ENCODE data around the gene GNA12.

The GNA12 gene

GRCh38 chr7:2826771-2827170, 17.3 kb downstream of the GNA12 start:
- Histone ChIP-seq H3K36me3 (ENCODE audit: control insufficient read depth, insufficient read depth, low read length) (no peaks in the 10 kb centered on the region), H3K27ac (ENCODE audit: low read depth, low read length) (no peak overlapping the region), H3K4me1 (ENCODE audit: control insufficient read depth, insufficient read depth, low read length) (no peaks in the 10 kb centered on the region), H3K27me3 (ENCODE audit: control insufficient read depth, insufficient read depth, low read length) (no peaks in the 10 kb centered on the region), H3K4me3 (ENCODE audit: low read length) (no peak overlapping the region), H3K9ac (ENCODE audit: low read length) (no peak overlapping the region)

DNA sequence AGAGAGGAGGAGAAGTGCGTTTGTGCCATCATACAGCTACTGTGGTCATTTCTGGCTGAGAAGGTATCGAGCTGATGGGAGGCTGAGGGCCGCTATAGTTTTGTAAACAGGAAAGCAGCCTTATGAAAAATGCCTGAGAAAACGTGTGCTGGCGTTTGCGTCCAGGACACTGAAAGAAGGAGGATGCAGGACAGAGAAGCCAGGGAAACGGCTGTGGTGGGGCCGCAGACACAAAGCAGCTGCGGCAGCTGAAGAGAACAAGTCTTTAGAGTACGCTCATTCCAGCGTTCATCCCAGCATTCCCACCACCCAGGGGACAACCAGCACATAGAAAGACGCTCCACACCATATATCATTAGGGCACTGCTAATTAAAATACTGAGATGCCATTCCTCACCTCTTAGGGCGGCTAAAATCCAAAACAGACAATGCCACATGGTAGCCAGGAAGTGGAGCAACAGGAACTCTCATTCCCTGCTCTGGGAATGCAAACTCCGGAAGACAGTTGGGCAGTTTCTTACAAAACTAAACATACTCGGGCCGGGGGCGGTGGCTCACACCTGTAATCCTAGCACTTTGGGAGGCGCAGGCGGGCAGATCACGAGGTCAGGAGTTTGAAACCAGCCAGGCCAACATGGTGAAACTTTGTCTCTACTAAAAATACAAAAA, 18.4 kb downstream of the GNA12 start:
- H3K9ac ChIP-seq (ENCODE audit: low read length) = no peak overlapping the region
- no peaks in the 10 kb centered on the region for H3K36me3 ChIP-seq (ENCODE audit: control insufficient read depth, insufficient read depth, low read length)
- no peaks in the 10 kb centered on the region for H3K27me3 ChIP-seq (ENCODE audit: control insufficient read depth, insufficient read depth, low read length)
- no peak overlapping the region for H3K4me3 ChIP-seq (ENCODE audit: low read length)
- peaks cover 5% of the 10 kb centered on the region for H3K4me1 ChIP-seq (ENCODE audit: control insufficient read depth, insufficient read depth, low read length)
- H3K27ac ChIP-seq (ENCODE audit: low read depth, low read length) = peak overlapping the region; percentile 46

- Histone ChIP-seq H3K4me3 (ENCODE audit: low read length) (no peak overlapping the region), H3K4me1 (ENCODE audit: control insufficient read depth, insufficient read depth, low read length) (peaks cover 5% of the 10 kb centered on the region), H3K27me3 (ENCODE audit: control insufficient read depth, insufficient read depth, low read length) (no peaks in the 10 kb centered on the region), H3K27ac (ENCODE audit: low read depth, low read length) (peak overlapping the region; percentile 46), H3K9ac (ENCODE audit: low read length) (no peak overlapping the region), H3K36me3 (ENCODE audit: control insufficient read depth, insufficient read depth, low read length) (no peaks in the 10 kb centered on the region)
Observed at GRCh38 chr7:2824678-2825461, 19.2 kb downstream of the GNA12 start.

DNA sequence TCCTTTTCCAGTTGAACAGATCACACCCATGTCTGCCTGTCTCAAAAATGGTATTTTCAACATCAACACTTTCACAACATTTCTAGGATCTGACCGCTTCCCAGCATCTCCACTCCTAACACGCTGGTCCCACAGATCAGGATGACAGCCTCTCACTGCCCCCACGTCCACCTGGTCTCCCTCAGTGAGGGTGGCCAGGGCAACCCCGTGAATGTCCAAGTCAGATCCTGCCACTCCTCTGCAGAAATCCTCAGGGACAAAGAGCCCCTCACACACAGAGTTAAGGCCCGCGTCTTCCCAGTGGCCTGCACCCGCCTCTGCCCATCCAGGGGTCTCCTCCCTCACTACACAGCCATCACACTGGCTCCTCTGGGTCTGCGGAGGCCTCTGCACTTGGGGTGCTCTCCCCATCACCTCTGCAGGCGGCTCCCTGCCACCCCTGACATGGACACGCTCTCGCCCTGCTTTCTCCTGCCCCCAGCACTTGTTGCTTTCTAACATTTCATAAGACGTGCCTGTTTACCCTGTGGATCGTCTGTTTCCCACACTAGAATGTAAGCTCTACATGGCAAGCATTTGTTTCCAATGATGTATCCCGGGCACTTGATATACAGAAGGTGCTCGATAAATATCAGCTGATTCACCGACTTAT, 20.0 kb downstream of the GNA12 start:
- H3K4me3 ChIP-seq (ENCODE audit: low read length) = no peak overlapping the region
- no peak overlapping the region for H3K27ac ChIP-seq (ENCODE audit: low read depth, low read length)
- no peaks in the 10 kb centered on the region for H3K36me3 ChIP-seq (ENCODE audit: control insufficient read depth, insufficient read depth, low read length)
- H3K9ac ChIP-seq (ENCODE audit: low read length) = no peak overlapping the region
- H3K4me1 ChIP-seq (ENCODE audit: control insufficient read depth, insufficient read depth, low read length) = peaks cover 5% of the 10 kb centered on the region
- H3K27me3 ChIP-seq (ENCODE audit: control insufficient read depth, insufficient read depth, low read length) = no peaks in the 10 kb centered on the region

GRCh38 chr7:2823130-2823529, 21.0 kb downstream of the GNA12 start:
- Histone ChIP-seq H3K27ac (ENCODE audit: low read depth, low read length) (no peak overlapping the region), H3K36me3 (ENCODE audit: control insufficient read depth, insufficient read depth, low read length) (no peaks in the 10 kb centered on the region), H3K27me3 (ENCODE audit: control insufficient read depth, insufficient read depth, low read length) (no peaks in the 10 kb centered on the region), H3K4me1 (ENCODE audit: control insufficient read depth, insufficient read depth, low read length) (peaks cover 5% of the 10 kb centered on the region), H3K4me3 (ENCODE audit: low read length) (no peak overlapping the region), H3K9ac (ENCODE audit: low read length) (no peak overlapping the region)

DNA sequence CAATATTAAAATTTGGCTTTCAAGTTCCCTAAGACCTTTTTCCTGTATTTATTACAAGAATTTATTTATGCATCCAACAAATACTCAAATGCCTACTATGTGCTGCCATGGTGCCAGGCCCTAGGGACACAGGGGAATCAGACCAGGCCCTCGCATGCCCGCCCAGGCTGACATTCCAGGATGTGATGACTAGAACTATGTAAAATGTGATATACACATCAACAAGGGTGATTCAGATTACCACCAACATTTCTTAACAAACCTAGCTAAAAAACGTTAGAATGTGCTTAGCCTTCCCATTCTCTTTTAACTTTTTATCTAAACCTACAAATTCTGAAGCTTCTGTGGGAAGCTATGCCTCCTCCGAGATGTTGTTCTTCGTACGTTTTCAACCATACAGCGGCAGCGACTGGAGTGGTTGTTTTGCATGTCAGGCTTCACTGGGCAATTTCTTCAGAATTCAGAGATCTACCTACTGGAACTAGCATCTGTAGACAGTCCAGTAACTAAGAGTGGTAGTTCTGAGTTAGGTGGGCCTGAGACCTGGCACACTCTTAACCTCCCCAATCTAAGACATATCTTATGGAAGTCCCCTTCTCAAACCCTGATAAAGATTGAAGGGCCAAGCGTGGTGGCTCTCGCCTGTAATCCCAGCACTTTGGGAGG, 22.1 kb downstream of the GNA12 start:
- no peak overlapping the region for H3K9ac ChIP-seq (ENCODE audit: low read length)
- no peaks in the 10 kb centered on the region for H3K27me3 ChIP-seq (ENCODE audit: control insufficient read depth, insufficient read depth, low read length)
- H3K27ac ChIP-seq (ENCODE audit: low read depth, low read length) = no peak overlapping the region
- peaks cover 5% of the 10 kb centered on the region for H3K4me1 ChIP-seq (ENCODE audit: control insufficient read depth, insufficient read depth, low read length)
- no peaks in the 10 kb centered on the region for H3K36me3 ChIP-seq (ENCODE audit: control insufficient read depth, insufficient read depth, low read length)
- H3K4me3 ChIP-seq (ENCODE audit: low read length) = no peak overlapping the region

GRCh38 chr7:2821161-2821841, 22.8 kb downstream of the GNA12 start:
- H3K27me3 ChIP-seq (ENCODE audit: control insufficient read depth, insufficient read depth, low read length) = no peaks in the 10 kb centered on the region
- H3K4me1 ChIP-seq (ENCODE audit: control insufficient read depth, insufficient read depth, low read length) = peaks cover 5% of the 10 kb centered on the region
- no peak overlapping the region for H3K4me3 ChIP-seq (ENCODE audit: low read length)
- H3K27ac ChIP-seq (ENCODE audit: low read depth, low read length) = no peak overlapping the region
- no peaks in the 10 kb centered on the region for H3K36me3 ChIP-seq (ENCODE audit: control insufficient read depth, insufficient read depth, low read length)
- H3K9ac ChIP-seq (ENCODE audit: low read length) = no peak overlapping the region

- H3K4me3 ChIP-seq (ENCODE audit: low read length) = no peak overlapping the region
- no peak overlapping the region for H3K27ac ChIP-seq (ENCODE audit: low read depth, low read length)
- peaks cover 5% of the 10 kb centered on the region for H3K4me1 ChIP-seq (ENCODE audit: control insufficient read depth, insufficient read depth, low read length)
- no peaks in the 10 kb centered on the region for H3K36me3 ChIP-seq (ENCODE audit: control insufficient read depth, insufficient read depth, low read length)
- no peaks in the 10 kb centered on the region for H3K27me3 ChIP-seq (ENCODE audit: control insufficient read depth, insufficient read depth, low read length)
- H3K9ac ChIP-seq (ENCODE audit: low read length) = no peak overlapping the region
Observed at GRCh38 chr7:2820508-2820934, 23.6 kb downstream of the GNA12 start.

DNA sequence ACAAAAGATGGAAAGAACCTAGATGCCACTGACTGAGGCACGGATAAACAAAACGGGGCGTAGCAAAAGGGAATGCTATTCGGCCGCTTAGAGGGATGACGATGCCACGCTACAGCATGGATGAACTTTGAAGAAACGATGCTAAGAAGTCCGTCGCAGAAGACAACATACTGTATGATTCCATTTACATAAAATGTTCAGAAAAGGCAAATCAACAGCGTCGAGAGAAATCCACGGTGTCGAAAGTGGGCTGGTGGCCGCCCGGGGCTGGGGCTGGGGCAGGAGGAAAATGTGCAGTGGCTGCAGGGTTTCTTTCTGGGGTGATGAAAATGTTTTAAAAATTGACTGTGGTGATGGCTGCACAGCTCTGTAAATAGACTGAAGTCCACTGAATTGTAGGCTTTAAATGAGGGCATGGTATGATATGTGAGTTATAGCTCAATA, 24.1 kb downstream of the GNA12 start:
- Histone ChIP-seq H3K4me3 (ENCODE audit: low read length) (no peak overlapping the region), H3K4me1 (ENCODE audit: control insufficient read depth, insufficient read depth, low read length) (peaks cover 5% of the 10 kb centered on the region), H3K27ac (ENCODE audit: low read depth, low read length) (no peak overlapping the region), H3K36me3 (ENCODE audit: control insufficient read depth, insufficient read depth, low read length) (no peaks in the 10 kb centered on the region), H3K9ac (ENCODE audit: low read length) (no peak overlapping the region), H3K27me3 (ENCODE audit: control insufficient read depth, insufficient read depth, low read length) (no peaks in the 10 kb centered on the region)

DNA sequence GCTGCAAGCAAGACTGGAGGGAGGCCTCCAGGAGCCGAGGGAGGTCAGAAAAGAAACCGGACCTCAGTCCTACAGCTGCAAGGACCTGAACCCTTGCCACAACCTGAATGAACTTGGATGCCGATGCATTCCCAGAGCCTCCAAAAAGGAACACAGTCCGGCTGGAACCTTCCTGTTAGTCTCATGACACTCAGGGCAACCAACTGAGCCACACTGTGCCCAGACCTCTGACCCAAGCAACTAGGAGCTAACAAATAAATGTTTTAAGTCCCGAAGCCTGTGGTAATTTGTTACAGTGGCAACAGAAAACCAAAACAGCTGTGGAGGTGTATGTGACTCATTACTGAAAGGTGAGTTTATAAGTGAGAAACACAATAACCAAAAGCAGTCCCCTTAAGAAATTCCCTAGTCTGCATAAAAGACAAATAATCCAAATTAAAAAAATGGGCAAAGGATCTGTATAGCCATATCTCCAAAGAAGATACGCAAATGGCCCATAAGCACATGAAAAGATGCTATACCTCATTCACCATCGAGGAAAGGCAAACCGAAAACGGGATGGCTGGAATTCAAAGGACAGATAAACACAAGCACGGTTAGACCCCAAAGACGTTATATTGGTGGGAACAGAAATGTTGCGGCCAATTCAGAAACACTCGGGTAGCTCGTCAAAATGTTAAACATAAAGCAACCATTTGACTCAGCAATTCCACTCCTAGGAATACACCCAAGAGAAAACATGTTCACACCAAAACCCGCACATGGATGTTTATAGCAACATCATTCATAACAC, 24.8 kb downstream of the GNA12 start:
- no peak overlapping the region for H3K27ac ChIP-seq (ENCODE audit: low read depth, low read length)
- H3K4me3 ChIP-seq (ENCODE audit: low read length) = no peak overlapping the region
- H3K4me1 ChIP-seq (ENCODE audit: control insufficient read depth, insufficient read depth, low read length) = peaks cover 5% of the 10 kb centered on the region
- no peak overlapping the region for H3K9ac ChIP-seq (ENCODE audit: low read length)
- H3K36me3 ChIP-seq (ENCODE audit: control insufficient read depth, insufficient read depth, low read length) = no peaks in the 10 kb centered on the region
- no peaks in the 10 kb centered on the region for H3K27me3 ChIP-seq (ENCODE audit: control insufficient read depth, insufficient read depth, low read length)

DNA sequence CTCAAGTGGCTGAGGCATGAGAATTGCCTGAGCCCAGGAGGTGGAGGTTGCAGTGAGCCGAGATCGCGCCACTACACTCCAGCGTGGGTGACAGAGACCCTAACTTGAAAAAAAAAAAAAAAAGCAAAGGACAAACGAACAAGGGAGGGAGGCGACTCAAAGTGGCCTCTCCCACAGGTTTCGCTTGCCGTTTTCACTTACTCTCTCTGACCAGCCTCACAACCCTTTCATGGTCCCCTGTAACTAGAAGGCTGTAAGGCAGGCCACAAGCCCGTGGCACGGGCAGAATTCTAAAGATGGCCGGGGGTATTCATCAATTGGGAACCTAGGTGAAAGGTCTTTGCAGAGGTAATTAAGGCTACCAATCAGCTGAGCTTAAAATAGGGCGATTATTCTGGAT, 25.5 kb downstream of the GNA12 start:
- no peaks in the 10 kb centered on the region for H3K36me3 ChIP-seq (ENCODE audit: control insufficient read depth, insufficient read depth, low read length)
- H3K4me1 ChIP-seq (ENCODE audit: control insufficient read depth, insufficient read depth, low read length) = peaks cover 5% of the 10 kb centered on the region
- no peak overlapping the region for H3K4me3 ChIP-seq (ENCODE audit: low read length)
- no peak overlapping the region for H3K27ac ChIP-seq (ENCODE audit: low read depth, low read length)
- H3K27me3 ChIP-seq (ENCODE audit: control insufficient read depth, insufficient read depth, low read length) = no peaks in the 10 kb centered on the region
- H3K9ac ChIP-seq (ENCODE audit: low read length) = no peak overlapping the region
